NCI-H1092 treated with DMSO at 0.1 percent for 48 hours (cell line): ENCODE data around the gene CASP2.

Experiments used
- DNase-seq: peaks from one replicate; lab custom pipeline; 2025; lab: John Stamatoyannopoulos, UW

Gene CASP2

GRCh38 chr7:143334244-143334643, 46.1 kb downstream of the CASP2 start:
- no peak for DNase-seq

DNA sequence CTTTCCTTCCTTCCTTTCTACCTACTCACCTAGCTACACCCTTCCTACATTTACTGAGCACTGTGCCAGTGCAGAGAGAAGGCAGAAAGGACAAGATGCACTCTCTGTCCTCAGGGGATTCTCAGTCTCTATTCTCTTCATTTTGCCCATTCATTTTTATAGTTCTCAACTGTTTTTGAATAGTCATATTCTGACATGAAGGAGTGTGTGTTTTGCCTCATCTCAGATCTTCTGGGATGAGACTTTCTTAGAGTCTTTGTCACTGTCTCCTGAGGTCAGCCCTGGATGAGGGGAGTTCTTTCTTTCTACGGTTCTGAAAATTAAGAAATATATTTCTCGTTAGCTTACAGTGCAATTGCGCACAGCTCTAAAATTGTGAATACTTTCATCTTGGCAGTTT, 49.1 kb downstream of the CASP2 start:
- no peak for DNase-seq

DNA sequence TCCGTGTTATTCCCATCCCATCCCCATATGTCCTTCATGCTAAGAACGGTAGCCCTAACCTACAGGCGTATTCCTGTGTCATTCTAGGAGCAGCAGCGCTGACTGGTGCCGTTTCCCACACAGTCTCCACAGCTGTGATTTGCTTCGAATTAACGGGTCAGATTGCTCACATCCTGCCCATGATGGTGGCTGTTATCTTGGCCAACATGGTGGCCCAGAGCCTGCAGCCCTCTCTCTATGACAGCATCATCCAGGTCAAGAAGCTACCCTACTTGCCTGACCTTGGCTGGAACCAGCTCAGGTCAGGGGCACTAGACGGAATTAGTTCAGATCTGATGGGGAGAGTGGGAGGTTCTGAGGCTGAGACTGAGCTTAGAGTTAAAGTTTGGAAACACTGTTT, 53.7 kb downstream of the CASP2 start:
- DNase-seq, result no peak

DNA sequence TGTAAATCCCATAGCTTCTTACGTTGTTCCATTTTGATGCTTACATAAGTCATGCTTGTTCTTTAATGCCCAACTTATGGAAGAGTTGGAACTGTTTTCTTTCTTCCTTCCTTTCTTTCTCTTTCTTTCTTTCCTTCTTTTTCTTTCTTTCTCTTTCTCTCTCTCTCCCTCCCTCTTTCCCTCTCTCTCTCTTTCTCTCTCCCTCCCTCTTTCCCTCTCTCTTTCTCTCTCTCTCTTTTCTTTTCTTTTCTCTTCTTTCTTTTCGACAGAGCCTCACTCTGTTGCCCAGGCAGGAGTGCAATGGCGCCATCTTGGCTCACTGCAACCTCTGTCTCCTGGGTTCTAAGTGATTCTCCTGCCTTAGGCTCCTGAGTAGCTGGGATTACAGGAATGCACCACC, 55.4 kb downstream of the CASP2 start:
- no peak for DNase-seq

DNA sequence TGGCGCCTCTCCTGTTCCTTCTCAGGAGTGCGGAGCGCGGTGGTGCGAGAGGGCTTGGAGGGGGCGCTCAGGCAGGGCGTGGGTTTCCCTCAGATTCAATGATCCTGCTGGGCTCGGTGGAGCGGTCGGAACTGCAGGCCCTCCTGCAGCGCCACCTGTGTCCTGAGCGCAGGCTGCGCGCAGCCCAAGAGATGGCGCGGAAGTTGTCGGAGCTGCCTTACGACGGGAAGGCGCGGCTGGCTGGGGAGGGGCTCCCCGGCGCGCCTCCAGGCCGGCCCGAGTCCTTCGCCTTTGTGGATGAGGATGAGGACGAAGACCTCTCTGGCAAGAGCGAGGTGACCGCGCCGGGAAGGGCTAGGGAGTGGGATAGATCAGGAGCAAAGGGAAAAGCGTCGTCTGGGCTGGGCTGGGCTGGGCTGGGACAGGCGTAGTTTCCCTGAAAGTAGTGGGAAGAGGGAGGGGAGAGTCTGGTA, 57.3 kb downstream of the CASP2 start:
- DNase-seq, result peak; percentile 14

- DNase-seq, result no peak
These were observed 57.9 kb downstream of the CASP2 start for GRCh38 chr7:143346018-143346417.

- DNase-seq, result no peak
These were observed 59.8 kb downstream of the CASP2 start for GRCh38 chr7:143347950-143348349.

DNA sequence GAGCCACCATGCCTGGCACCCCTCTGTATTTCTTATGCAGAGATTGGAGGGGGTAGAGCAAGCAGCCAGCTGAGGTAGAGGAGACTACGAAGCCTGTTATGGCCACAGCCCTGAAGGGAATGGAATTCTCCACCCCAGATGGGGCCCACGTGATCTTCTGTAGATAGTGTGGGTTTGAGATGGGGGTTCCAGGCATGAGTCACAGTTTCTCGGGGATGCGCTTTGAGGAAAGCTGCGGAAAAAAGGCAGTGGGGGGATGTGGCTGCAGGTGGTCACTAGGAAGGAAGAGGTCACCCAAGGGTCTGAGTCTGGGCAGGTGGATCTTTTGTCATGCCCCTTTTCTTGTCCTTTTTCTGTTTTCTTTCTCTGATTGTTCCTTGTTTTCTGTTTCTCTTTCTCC, 62.9 kb downstream of the CASP2 start:
- no peak for DNase-seq

DNA sequence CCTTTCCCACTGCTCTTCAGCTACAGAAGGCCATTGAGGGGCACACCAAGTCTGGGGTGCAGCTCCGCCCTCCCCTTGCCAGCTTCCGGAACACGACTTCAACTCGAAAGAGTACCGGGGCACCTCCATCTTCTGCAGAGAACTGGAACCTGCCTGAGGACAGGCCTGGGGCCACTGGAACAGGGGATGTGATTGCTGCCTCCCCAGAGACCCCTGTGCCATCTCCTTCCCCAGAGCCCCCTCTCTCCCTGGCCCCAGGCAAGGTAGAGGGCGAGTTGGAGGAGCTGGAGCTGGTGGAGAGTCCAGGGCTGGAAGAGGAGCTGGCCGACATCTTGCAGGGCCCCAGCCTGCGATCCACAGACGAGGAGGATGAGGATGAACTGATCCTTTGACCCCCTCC, 63.4 kb downstream of the CASP2 start:
- DNase-seq, result no peak

- no peak for DNase-seq
These were observed 64.4 kb downstream of the CASP2 start for GRCh38 chr7:143352531-143353002.

DNA sequence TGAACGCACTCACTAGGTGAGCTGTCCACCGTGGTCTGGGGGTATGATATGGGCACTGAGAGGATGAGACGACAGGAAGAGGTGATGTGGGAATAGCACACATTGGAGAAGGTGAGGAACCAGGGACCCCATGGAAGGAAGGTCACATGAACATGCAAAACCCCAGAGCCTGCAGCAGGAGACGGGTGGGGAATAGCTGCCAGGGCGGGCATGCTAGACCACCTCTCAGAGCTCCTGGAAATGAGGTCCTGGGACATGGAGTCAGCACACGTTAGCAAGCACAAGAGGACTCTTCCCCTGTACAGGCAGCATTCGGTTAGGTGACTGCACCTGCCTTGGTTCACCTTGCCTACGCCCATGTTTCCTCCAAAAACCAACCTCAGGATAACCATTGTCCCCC, 66.2 kb downstream of the CASP2 start:
- no peak for DNase-seq

- no peak for DNase-seq
These were observed 66.8 kb downstream of the CASP2 start for GRCh38 chr7:143354965-143355364.

- no peak for DNase-seq
These were observed 67.6 kb downstream of the CASP2 start for GRCh38 chr7:143355450-143356385.

DNA sequence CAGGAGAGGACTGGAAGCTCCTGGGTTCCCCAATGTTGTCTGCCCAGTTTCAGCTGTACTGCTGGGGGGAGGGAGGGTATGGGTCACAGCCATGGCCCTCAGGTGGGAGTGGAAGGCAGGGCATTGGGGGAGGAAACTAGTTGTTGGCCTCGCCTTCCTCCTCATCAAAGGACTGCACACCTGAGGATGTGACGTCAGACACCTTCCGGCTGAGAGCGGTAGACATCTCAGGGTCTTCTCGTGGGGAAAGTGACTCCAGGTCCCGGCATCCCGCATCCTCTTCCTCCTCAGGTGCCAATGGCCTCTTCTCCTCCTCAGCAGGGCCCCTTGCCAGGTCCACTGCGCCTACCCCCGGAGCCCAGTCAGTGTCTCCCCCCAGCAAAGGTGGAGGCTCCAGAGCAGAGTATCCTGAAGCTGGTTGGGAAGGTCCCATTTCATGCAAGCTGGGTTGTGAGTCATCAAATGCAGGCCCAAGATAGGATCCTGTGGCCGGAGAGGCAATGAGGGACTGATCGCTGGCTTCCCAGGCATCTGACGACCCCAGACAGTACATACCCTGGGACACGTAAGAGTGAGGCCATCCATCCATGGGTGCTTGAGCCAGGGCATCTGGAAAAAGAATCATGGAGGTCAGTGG, 68.4 kb downstream of the CASP2 start:
- DNase-seq, result no peak
